SH-SY5Y (cell line): ENCODE measurements around the gene LDLRAD2.

Experiments
- GATA2 ChIP-seq: IDR thresholded peaks from 2 replicates; pipeline ENCODE4 v1.6.1; 2011; ENCODE audit warnings: mild to moderate bottlenecking, low read depth, low read length
- GATA3 ChIP-seq: IDR thresholded peaks from 2 replicates; pipeline ENCODE4 v1.6.1; 2011; ENCODE audit warnings: low read depth, mild to moderate bottlenecking, low read length, moderate library complexity

- TF ChIP-seq GATA3 (no peak), GATA2 (no peak)
Observed at GRCh38 chr1:21820597-21821232, 8.7 kb downstream of the LDLRAD2 start.
